Measurements from ENCODE around the gene GPC4.

Gene GPC4

DNA sequence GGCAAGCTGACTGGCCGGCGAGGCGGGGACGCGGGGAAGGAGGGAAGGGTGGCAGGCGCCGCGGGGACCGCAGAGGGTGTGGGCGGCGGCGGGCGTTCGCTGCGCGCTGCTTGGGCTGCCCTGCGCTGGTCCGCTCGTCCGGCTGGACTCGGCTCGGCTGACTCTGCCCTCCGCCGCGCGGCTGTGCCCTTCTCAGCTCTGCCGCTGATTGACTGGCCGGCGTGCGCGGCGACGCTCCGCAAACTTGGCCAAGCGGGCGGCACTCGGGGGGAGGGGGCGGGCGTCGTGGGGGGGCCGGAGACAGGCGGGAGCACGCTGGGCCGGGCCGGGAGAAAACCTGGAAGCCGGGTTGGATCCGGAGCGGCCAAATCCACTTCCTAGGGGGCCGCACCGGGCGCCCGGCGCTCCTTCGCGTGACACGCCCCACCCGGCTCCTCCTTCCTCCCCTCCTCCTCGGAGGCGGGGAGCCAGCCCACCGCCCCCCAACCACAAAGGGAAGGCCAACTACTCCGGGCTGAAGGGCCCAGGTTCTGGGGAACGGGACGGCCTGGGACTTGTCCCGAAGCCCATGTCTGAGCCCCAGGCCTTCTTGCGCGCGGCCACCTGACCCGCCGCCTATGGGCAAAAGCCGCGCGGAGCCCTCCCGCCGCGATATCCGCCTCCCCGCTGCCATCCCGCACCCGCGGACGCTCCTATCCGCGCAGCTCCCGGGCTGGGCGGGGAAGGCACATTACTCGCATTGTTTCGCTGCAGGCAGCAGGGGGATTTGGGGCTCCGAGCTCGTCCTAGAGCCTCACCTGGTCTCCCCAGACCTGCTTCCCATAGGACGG, at the start of gene GPC4:
Gene GPC4 (minus strand): TSS at position 214 of the 830 bp plus-strand sequence. CDS start 524 bp downstream, outside the sequence.
- no peak for DNase-seq

DNA sequence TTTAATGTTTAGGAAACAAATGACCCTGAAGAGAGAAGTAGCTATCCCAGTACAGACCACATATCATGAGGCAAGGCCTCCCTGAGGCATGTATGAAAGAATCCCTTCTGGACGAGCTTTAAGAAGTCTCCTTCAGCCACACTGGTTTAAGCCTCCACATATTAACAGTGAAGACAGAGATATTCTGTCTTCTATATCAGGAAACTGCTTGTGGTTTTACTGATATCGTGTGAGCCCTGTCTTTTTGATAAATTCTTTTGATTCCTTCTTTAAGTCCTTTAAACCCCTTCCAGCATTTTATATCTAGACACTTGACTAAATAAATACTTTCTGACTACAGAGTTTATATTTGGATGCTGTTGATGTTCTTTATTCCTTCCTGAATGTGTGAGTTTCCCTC, 45.9 kb upstream of the GPC4 start:
- DNase-seq, result no peak

DNA sequence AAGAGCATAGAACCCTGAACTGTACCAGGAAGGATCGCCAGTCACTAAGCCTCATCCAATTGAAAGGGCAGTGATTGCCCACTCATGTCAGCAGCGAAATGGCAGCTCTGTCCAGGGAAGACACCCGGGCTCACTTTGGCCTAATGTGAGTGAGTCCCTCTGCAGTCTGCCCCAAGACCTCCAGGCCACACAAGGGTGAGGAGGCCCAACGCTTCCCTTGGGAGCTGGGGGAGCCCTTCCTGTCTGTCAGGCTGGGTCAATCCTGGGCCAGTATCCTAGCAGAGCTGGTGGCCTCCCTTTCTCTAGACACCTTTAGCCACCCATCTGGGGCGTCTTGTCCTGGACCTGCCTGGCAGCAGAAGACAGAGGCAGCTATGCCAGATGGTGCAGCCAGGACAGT, 39.6 kb upstream of the GPC4 start:
- DNase-seq, result no peak

DNA sequence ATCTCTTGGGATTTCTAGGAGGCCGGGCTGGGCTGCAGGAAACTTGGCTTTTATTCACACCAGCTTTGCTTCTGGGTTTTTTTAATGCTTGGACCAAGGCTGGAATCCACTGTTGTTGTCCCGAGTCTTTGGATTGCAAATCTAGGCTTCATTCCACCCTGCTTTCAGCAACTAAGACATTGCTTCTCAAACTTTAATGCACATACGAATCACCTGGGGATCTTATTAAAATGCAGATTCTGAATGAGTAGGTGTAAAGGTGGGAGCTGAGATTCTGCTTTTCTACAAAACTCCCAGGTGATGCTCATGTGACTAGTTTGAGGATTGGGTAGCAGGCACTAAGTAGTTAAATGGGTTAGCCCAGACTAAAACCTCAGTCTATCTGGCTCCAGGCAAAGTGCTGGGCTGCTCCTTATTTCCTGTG, 39.2 kb upstream of the GPC4 start:
- DNase-seq, result no peak

- DNase-seq, result no peak
Observed at GRCh38 chrX:133448512-133449076, 33.3 kb upstream of the GPC4 start.

DNA sequence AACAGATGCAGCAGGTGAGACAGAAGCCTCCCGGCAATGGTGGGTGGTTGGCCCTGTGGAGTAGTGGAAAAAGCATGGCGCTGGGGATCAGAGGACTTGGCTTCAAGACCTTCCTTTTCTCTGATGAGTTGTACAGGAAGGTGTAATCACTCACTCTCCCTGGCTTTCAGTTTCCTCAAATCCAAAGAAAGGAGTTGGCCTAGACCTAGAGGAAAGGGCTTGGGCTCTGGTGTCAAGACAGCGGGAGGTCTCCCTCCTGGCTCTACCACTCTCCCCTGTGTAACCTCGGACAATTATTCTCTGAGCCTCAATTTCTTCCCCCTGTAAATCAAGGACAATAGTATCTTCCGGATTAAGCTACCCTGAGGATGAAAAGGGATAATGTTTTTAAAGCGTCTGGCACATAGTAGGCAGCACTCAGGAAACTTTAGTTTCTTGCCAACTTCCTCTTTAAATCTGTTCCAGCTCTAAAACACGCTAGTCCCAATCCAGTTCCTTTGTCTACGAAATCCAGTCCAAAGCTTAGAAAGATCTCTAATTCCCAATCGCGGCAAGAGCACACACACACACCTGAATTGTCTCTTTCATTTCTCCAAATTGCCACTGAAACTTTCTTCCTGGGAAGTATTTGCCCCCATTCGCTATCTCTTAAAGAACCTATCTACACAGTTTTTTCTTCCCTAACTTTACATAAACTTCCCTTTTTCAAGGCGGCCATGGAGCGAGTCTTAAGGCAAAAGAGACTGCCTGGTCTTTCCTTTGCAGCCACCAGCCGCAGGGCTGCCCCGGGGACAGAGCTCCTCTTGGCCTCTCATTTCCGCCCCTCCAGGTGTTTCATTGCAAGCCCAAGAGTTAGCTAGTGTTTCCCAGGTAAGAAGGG, 29.9 kb upstream of the GPC4 start:
- no peak for DNase-seq

DNA sequence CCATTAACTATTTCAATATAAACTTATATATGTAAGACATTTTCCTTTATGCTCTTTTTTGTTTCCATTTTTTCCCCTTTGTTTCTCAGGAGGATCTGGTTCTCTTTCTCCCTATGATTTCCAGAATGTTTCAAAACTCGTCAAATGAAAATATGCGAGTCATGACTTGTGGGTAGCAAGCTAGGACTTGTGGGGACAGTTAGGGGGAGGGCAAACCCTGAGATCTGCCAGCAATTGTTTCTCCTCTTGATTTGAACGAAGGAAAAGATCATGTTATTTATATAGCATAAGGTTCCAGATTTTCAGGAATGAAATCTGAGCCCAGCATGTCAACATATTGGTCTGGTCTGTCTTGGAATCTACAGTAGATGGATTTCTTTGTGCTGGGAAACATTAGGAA, 28.9 kb upstream of the GPC4 start:
- no peak for DNase-seq

- no peak for DNase-seq
Observed at GRCh38 chrX:133440797-133441163, 25.5 kb upstream of the GPC4 start.

DNA sequence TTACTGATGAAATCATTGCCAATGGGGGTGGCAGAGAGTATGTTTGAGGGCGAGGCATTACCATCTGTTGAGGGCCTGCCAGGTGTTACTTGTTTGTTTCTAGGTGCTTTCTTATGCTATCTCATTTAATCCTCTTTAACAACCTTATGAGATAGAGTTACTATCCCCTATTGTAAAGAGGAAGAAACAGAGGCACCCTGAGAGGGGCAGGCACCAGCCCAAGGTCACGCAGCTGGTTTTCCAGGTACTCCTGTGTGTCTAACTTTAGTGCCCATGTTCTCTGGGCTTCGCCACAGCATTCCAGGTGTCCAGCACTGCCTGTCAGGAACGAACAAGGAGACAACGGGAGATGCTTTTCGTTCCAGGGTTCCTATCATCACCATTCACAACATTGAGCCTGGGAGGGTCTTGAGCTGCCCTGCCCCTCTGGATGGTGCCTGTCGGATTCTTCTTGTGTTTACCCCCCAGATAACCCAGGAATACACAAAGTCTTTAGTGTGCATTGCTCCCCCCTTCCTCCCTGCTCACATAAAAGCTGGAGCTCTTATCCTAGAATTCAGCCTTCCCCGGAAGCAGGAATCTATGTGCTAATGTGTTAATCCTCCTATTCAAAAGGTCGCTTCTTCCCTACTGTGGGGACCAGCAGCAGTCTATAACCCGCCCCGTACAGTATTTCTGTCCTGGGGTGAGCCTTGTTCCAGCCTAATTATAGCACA, 24.9 kb upstream of the GPC4 start:
- DNase-seq, result no peak

DNA sequence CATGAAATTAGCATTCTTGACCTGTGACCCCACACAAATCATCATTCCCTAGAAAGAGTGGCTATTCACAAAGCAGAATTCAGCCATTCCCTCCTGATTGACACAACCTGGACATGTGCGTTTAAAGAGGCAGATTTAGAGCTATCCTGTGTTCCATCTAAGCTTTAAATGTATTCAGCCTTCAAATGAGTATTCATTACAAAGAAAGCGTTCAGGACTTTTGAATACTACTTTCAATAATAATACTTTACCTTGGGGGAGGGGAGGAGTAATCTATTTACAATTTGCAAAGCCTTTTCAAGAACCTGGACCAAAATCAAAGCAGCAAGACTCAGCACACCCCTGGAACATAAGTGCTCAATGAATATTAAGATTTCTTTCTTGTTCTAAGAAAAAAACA, 22.5 kb upstream of the GPC4 start:
- DNase-seq, result no peak

GRCh38 chrX:133437356-133437755, 22.1 kb upstream of the GPC4 start:
- no peak for DNase-seq

- DNase-seq, result no peak
Observed at GRCh38 chrX:133435544-133436124, 20.3 kb upstream of the GPC4 start.

DNA sequence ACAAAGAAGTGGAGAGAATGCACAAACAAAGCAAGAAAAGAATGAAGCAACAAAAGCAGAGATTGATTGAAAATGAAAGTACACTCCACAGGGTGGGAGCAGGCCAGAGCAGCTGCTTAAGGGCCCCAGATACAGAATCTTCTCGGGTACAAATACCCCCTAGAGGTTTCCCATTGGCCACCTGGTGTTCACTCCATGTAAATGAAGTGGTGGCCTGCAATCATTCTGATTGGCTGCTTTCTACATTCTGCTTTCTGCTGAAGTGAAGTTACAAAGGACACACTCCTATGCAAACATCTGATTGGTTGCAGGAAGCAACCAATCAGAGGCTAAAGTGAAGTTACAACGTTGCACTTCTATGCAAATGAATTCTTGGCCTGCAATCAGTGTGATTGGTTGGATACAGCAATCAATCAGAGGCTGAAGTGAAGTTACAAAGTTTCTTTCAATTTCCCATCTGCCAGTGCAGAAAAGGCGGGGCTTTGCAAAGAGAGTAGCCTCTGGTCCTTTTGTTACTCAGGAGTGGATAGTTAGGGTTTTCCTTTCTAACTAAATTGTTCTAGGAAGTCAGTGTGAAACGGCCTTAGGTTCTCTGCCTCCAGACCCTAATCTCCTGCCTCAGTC, 19.0 kb upstream of the GPC4 start:
- DNase-seq, result no peak

DNA sequence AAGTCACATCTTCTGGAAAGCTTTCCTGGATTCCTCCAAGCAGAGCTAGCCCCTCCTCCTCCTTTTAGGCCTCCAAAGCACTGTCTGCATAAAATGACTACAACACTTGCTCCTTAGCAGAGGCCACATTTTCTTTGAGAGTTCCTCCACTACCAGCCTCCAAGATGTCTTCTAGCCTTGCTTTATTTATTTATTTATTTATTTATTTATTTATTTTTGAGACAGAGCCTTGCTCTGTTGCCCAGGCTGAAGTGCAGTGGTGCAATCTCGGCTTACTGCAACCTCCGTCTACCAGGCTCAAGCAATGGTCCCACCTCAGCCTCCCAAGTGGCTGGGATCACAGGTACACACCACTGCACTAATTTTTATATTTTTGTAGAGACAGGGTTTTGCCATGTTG, 4.6 kb upstream of the GPC4 start:
- no peak for DNase-seq

- no peak for DNase-seq
Observed at GRCh38 chrX:133418588-133418987, 3.3 kb upstream of the GPC4 start.

GRCh38 chrX:133417364-133417763, 2.1 kb upstream of the GPC4 start:
- no peak for DNase-seq

DNA sequence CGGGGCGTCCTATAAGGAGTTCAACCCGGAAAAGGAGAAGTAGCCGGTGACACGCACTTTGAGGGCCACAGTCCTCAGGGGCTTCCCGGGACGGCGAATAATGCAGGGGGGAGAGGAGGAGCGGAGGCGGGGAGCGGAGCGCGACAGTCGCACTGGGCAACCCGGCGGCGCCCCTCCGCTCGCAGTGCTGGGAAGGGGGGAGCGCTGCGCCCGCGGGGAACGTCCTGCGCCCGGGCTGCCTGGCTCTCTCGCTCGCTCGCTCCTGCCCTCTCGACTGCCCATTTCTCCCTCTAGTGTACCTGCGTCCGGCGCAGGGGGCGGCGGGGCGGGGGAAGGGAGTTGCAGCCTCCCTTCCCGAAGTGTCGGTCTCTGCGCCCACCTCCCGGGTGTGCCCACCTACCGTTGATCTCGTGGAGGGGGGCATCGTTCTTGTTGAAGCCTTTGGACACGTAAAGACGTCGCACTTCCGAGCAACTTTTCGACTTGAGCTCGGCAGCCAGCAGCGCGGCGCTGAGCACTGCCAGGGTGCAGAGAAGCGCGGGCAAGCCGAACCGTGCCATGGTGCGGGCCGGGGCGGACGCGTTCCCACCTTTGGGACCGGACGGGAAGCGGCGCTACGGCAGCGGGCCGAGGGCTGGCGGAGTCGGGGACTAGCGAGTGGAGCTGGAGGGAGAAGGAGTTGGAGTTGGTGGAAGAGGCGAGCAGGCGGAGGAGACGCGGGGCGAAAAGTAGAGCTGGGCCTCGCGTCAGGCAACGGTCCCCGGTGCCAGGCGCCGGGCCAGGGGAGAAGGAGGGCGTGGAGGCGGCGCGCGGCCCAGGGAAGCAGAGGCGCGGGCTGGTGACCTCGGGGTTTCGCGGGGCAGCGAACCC, 648 bp downstream of the GPC4 start:
- no peak for DNase-seq

DNA sequence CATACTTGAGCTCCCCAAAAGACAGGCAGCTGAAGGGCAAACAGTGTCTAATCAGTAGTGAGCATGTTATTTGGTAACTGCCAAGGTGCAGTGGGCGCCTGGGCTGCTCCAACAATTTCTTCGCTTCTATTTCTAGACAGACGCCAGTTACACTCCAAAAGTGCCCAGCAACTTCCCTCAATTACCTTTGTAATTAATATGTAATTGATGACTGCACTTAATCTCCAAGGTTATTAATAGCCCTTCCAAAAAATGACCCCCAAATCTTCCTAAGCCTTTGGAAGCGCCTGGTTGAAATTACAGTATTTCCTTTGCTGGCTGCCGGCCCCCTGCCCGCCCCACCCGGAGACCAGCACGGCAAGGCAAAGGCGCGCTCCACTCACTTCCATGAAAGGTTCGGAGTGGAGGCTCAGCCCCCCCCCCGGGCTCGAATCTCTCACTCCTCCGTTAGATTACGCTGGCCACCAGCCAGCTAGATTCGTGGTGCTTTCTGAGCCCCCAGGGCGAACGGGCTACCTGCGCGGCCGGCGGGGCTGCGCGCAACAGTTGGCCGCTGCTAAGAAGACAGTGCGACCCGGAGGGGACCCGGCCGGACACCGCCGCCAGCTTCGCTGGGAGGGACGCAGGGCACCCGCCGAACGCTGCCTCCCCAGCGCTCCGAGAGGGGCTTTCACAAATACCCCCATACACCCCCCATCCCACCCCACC, 1.9 kb downstream of the GPC4 start:
- no peak for DNase-seq

DNA sequence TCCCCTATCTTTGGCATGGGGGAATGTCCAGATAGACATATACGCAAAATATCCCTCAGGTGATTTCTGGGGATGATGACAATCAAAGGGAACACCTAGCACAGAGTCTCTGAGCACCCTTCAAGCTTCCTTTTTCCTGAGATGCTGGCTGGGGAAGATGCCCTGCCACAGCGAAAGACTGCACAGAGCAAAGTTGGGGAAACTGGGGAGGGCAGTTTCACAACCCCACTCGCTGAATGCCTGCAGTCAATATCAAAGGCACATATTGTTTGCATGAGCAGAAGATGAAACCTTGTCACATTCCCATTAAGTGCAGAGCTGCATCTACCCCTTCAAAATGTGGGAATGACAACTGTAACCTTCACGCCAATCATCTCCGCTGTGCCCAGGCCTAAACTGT, 2.6 kb downstream of the GPC4 start:
- DNase-seq, result no peak

DNA sequence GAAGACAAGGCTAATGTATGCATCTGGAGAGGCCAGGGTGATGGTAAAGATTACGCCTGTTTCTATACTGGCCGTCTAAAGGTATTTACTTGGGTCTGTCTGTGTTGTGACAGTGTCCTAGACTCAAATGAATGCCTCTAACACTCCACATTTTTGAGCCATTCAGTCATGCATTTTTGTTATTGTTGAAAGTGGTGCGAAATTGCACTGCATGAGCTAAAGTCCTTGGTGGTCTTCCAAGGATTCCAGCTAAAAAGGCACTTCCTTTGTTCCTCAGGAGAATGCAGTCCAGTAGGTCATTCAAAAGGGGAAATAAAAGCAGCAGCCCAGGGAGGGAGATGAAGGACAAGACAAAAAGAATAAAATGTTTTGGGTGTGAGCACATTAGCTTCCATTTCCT, 3.0 kb downstream of the GPC4 start:
- DNase-seq, result no peak

GRCh38 chrX:133410550-133410949, 4.7 kb downstream of the GPC4 start:
- DNase-seq, result no peak

All from stimulated activated naive CD4-positive, alpha-beta T cell treated with Interleukin-2 at 50 U/mL for 16 hours (primary cell).